VCaP (cell line): Measurements from ENCODE around the gene NOD2.

ENCODE experiments used
- H3K27ac ChIP-seq: fragments of 450-650 bp; 2 replicates; pipeline ENCODE4 v1.5.1; 2017
- CTCF ChIP-seq: fragments of 450-650 bp; conservative IDR thresholded peaks from 2 replicates; pipeline ENCODE4 v1.5.1; 2017; ENCODE audit warnings: mild to moderate bottlenecking, moderate library complexity

NOD2 gene

DNA sequence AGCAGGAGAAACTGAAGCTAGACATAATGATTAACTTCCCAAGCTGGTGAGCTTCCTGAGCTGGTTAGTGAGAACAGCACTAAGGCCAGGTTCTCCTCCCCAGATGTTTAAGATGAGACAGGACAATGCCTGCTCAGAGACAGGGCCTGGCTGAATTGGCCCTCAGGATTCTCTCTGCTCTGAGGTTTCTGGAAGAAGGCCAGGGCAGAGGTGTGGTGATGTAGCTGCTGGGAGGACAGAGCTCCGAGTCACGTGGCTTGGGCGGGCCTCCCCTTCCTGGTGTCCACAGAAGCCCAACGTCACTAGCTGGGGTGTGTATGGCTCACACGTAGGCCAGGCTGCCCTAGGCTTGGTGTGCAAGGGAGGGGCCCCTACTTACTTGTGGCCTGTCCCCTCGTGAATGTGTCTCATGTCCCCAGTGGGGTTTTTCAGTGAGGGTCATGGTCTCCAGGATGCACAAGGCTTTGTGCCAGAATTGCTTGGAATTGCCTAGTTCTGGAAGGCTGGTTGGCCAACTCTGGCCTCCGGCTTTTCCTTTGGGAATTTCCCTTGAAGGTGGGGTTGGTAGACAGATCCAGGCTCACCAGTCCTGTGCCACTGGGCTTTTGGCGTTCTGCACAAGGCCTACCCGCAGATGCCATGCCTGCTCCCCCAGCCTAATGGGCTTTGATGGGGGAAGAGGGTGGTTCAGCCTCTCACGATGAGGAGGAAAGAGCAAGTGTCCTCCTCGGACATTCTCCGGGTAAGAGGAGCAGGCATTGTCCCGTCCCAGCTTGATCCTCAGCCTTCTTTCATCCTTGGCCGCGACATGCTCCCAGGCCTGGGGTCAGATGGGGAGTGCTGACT, 3.4 kb downstream of the NOD2 start:
- no peak overlapping the region for H3K27ac ChIP-seq
- no peak for TF ChIP-seq CTCF

GRCh38 chr16:50697421-50697715, 4.0 kb downstream of the NOD2 start:
- no peak overlapping the region for H3K27ac ChIP-seq
- TF ChIP-seq CTCF = no peak

DNA sequence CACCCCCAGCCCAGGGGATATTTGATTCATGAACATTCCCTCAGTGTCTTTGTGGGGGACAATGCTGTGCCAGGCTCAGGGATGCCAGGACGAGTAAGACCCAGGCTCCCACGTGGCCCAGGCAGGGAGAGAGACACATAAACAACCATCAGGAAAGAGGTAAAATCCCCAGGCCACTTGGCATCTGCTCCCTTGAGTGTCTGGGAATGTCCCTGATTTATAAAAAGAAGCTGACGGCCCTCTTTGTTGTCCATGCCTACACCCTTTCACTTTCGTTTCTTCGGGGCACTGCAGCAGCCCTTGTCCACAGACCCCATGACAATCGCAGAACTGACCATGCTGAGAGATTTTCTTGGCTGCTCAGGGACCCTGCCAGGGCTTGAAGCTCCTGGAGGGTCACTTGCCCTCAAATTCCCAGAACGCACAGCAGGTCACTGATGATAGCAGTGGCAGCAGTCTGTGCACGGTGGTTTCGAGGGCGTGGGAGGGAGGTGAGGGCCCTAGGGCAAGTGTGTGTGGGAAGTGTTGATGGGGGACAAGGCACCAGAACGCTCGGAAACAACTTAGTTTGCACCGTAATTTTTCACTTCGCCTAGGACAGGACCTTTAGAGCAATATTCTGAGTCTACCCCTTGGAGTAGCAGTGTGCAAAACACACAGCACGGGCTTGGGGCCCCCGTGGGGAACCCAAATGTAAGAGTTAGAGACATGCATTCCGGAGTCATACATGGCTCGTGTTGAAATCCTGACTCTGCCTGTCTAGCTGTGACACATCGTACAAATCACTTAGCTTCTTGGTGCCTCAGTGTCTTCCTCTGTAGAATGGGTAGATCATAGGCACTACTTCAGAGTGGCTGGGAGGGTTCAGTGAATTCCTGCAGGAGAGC, 4.7 kb downstream of the NOD2 start:
- H3K27ac ChIP-seq = no peak overlapping the region
- no peak for TF ChIP-seq CTCF

DNA sequence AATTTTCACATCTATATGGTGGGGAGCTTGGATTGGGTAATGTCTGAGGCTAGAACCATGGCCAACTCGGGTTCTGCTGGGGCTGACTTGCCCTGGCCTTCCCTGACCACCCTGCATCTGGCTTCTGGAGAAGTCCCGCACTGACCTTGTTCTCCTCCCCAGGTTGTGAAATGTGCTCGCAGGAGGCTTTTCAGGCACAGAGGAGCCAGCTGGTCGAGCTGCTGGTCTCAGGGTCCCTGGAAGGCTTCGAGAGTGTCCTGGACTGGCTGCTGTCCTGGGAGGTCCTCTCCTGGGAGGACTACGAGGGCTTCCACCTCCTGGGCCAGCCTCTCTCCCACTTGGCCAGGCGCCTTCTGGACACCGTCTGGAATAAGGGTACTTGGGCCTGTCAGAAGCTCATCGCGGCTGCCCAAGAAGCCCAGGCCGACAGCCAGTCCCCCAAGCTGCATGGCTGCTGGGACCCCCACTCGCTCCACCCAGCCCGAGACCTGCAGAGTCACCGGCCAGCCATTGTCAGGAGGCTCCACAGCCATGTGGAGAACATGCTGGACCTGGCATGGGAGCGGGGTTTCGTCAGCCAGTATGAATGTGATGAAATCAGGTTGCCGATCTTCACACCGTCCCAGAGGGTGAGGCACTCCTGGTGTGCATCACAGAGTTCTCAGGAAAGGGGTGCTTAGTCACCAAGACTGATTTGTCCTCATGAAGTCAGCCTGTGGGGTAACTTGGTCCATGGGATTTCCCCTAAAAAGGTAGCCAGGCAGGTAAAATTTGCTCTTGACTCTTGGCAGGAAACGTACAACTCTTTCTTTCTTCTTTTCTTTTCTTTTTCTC, 6.1 kb downstream of the NOD2 start:
- TF ChIP-seq CTCF = no peak
- no peak overlapping the region for H3K27ac ChIP-seq

DNA sequence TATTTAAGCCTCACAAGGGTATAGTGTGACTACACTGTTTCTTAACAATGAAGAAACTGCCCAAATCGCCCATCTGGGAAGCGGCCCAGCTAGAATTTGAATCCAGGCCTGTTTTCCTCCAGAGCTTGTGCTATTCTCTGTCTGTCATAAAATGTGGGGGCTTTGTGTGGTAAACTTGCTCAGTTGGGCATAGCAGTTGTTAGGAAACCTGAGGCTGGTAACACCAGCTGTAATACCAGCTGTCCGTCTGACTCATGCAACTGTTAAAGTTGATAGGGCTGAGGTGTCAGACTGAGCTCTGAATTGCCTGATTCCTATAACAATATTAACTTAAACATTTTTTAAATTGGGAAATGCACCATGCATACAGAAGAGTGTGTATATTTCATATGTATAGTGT, 9.3 kb downstream of the NOD2 start:
- TF ChIP-seq CTCF = no peak
- no peak overlapping the region for H3K27ac ChIP-seq

- TF ChIP-seq CTCF = no peak
- H3K27ac ChIP-seq = no peak overlapping the region
These were observed 10.8 kb downstream of the NOD2 start for GRCh38 chr16:50704245-50704644.
